ENCODE measurements around the gene MRPL14.

MRPL14 gene

GRCh38 chr6:44064089-44064947 lies 62.9 kb downstream of the MRPL14 start:
- DNase-seq = no peak

- DNase-seq = no peak
Measured at GRCh38 chr6:44063561-44064059, 63.6 kb downstream of the MRPL14 start.

Measured in activated T-cell treated with anti-CD3 and anti-CD28 coated beads, Interleukin-2, amount 50 U/mL, for 1 hour (primary cell).